Suprapubic skin (tissue), 4 donors: ENCODE measurements around the gene NOTCH4. TPM values are rescaled to one million over a fixed set of nuclear protein-coding genes. Genes with fewer than 3 reads are reported as not detected.
A peak's percentile ranks its signal among the peaks of the same experiment; 100 is the strongest.

ENCODE experiments used
- DNase-seq, 2 donors: peaks; one replicate each; pipeline ENCODE4 v3.0.0-alpha.2; 2019; ENCODE audit warnings: low spot score in 2 of 2
- H3K27ac ChIP-seq: fragments of 200-600 bp; sonication (generic); one replicate; pipeline ENCODE4 v1.5.1; 2019
- H3K27me3 ChIP-seq: fragments of 200-600 bp; sonication (generic); one replicate; pipeline ENCODE4 v1.5.1; 2019
- H3K36me3 ChIP-seq: fragments of 200-600 bp; sonication (generic); one replicate; pipeline ENCODE4 v1.5.1; 2019
- H3K4me1 ChIP-seq: fragments of 200-600 bp; sonication (generic); one replicate; pipeline ENCODE4 v1.5.1; 2019
- H3K4me3 ChIP-seq: fragments of 200-600 bp; sonication (generic); one replicate; pipeline ENCODE4 v1.5.1; 2019; ENCODE audit warnings: mild to moderate bottlenecking
- H3K9me3 ChIP-seq: fragments of 200-600 bp; sonication (generic); one replicate; pipeline ENCODE4 v1.5.1; 2019
- CTCF ChIP-seq, 2 donors: fragments of 200-600 bp in 1 of 2; fragments of 450-650 bp in 1 of 2; sonication (generic) in 1 of 2; IDR thresholded peaks; one replicate each; pipeline ENCODE4 v1.5.1; 2016 to 2019; ENCODE audit warnings: antibody characterized with exemption in 2 of 2, mild to moderate bottlenecking in 1 of 2, moderate library complexity in 1 of 2
- EP300 ChIP-seq: sonication (generic); formaldehyde crosslinking; IDR thresholded peaks from one replicate; pipeline ENCODE4 v1.6.1; 2017; ENCODE audit warnings: antibody characterized with exemption
- POLR2A ChIP-seq, 2 donors: fragments of 450-650 bp; IDR thresholded peaks; one replicate each; pipeline ENCODE4 v1.6.1; 2017; ENCODE audit warnings: antibody characterized with exemption in 2 of 2, mild to moderate bottlenecking in 2 of 2, moderate library complexity in 2 of 2
- POLR2AphosphoS5 ChIP-seq, 3 donors: sonication (generic); formaldehyde crosslinking; IDR thresholded peaks; one replicate each; pipeline ENCODE4 v1.6.1; 2017; ENCODE audit warnings: antibody characterized with exemption in 3 of 3
- WGBS: methylation state at CpG from one replicate; pipeline ENCODE4 v1.1.5; 2018; 5-methylcytosine and 5-hydroxymethylcytosine counted together
- total RNA-seq, 4 donors: library from RNA; depleted of rRNA; stranded (reverse); fragments of >200 nt; gene quantifications; one replicate each; pipeline ENCODE4 v1.1.0, GENCODE V29; 2016

The NOTCH4 gene
- total RNA-seq, 4 donors from 2014 or later = 5.3 to 22.0 (median 10.2) TPM

DNA sequence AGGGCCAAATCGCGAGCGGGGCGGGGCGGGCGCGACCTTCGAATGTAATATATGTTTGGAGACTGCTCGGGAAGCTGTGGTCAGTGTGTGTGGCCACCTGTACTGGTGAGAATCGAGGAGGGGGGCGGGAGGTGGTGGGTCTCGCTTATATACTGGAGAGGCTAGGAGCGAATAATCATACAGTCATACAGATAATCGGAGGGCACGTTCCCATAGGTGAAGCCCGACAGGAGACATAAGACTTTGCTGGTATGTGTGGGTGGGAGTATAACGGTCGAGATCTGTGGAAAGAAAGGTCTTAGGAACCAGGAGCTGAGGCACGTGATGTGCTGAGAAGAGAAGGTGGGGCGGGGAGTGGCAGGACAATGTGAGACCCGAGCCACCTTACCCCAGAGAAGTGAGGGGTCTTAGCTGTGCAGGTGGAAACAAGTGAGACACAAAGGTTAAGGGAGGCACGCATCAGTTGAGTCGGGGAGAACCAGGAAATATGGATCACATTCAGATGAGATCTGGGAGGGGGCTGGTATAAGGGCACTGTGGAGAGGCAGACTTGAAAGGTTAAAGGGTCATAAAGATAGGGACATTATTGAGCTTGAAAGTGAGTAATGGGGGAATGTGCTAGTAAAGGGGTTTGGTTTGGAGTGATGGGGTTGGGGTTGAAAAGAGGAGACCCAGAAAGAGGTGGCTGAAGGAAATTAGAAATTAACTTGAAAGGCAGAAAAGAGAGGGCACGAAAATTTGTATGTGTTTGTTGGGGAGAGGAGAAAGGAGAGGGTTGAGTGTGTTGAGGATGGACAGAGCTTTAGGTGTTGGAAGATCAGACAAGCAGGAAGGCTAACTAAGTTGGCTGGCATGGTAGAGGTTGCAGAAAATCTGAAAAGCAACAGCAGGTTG, 45.1 kb downstream of the NOTCH4 start:
- no peak for DNase-seq
- WGBS = 3% methylated on average over 24 of the region's 24 CpGs
- no peaks in the 10 kb centered on the region for H3K27me3 ChIP-seq
- H3K27ac ChIP-seq = peak overlapping the region; percentile 96
- H3K36me3 ChIP-seq = peaks cover 26% of the 10 kb centered on the region
- peak overlapping the region; percentile 93 for H3K4me3 ChIP-seq
- H3K4me1 ChIP-seq = peaks cover 60% of the 10 kb centered on the region
- TF ChIP-seq EP300 (no peak), POLR2A (IDR thresholded peaks at IDR 0.05) (no peak), CTCF (IDR thresholded peaks at IDR 0.05) (no peak), POLR2AphosphoS5 (IDR thresholded peaks at IDR 0.05) (no peak)
- H3K9me3 ChIP-seq = no peaks in the 10 kb centered on the region

GRCh38 chr6:32177788-32178546, 45.9 kb downstream of the NOTCH4 start, which contains the start of gene RNF5:
Gene RNF5 (plus strand): TSS chr6:32178405. CDS start chr6:32178512, 107 bp downstream.
- under 1% methylated on average over 33 of the region's 33 CpGs for WGBS
- Histone ChIP-seq H3K4me1 (peaks cover 67% of the 10 kb centered on the region), H3K9me3 (no peaks in the 10 kb centered on the region), H3K27ac (peak within 1 kb of the TSS; percentile 96), H3K4me3 (peak within 1 kb of the TSS; percentile 93), H3K36me3 (peaks cover 19% of the 10 kb centered on the region), H3K27me3 (no peaks in the 10 kb centered on the region)
- TF ChIP-seq POLR2AphosphoS5 (IDR thresholded peaks at IDR 0.05) = peak in 2 of 3 donors; percentile 40 to 96
- no peak for TF ChIP-seq CTCF (IDR thresholded peaks at IDR 0.05)
- peak; percentile 99 for DNase-seq

- DNase-seq = no peak
- Histone ChIP-seq H3K9me3 (no peaks in the 10 kb centered on the region), H3K36me3 (peaks cover 18% of the 10 kb centered on the region), H3K27me3 (no peaks in the 10 kb centered on the region), H3K27ac (peak overlapping the region; percentile 96), H3K4me1 (peaks cover 72% of the 10 kb centered on the region), H3K4me3 (peak overlapping the region; percentile 93)
- WGBS = under 1% methylated on average over 20 of the region's 20 CpGs
- TF ChIP-seq CTCF (IDR thresholded peaks at IDR 0.05) (no peak), POLR2A (IDR thresholded peaks at IDR 0.05) (peak in 1 of 2 donors; percentile 34)
Observed at GRCh38 chr6:32177183-32177787, 46.6 kb downstream of the NOTCH4 start.

DNA sequence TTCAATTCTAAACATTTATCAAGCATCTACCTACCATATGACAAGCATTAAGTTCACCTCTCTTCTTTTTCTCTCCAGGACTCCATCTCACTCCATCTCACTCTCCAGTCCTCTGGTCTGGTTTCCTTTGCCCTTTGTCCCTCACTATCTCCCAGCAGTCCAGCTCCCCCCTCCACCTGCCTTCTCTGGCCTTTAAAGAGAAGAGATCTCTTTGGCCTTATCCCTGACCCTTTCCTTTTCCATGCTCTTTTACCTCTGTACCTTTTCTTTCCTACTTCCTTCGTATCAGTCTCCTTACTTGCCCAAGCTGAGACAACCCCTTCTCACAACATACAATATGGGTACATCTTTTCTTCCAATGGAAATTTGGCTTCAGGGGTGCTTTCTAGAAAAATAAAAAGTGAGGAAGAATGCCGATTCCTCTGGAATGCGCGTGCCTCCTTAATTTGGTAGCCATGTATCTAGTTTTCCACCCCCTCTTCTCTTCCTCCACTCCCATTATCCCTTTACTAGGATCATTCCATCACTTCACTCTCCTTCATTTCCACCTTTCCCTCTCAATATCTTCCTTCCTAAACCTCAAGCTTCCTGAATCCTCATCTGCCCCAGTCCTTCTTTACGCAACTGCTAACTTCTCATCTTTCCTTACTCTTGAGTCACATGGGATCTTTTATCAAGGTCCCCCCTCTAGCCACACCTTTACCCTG, 47.2 kb downstream of the NOTCH4 start:
- Histone ChIP-seq H3K4me3 (peak overlapping the region; percentile 93), H3K27me3 (no peaks in the 10 kb centered on the region), H3K27ac (peak overlapping the region; percentile 96), H3K36me3 (peaks cover 17% of the 10 kb centered on the region), H3K9me3 (no peaks in the 10 kb centered on the region), H3K4me1 (peaks cover 67% of the 10 kb centered on the region)
- no peak for TF ChIP-seq CTCF (IDR thresholded peaks at IDR 0.05)
- TF ChIP-seq EP300 = no peak
- TF ChIP-seq POLR2A (IDR thresholded peaks at IDR 0.05) = no peak
- WGBS = 16% methylated on average over 5 of the region's 5 CpGs
- DNase-seq = no peak
